T-helper 2 cell treated with Interferon-gamma antibody and Interleukin-4, amounts not matched to agents 100 ng/mL and 5 ng/mL, for 36 hours (primary cell): Measurements from ENCODE around the gene NATD1. TPM values are rescaled to one million over a fixed set of nuclear protein-coding genes. Genes with fewer than 3 reads are reported as not detected.
"Not testable (repeated sequence)": the region's sequence is repeated elsewhere in the genome, so short reads cannot be mapped to it uniquely, and the experiment has no call there.

Experiments
- intact Hi-C: fragments of 100-400 bp; cut with micrococcal nuclease; formaldehyde crosslinking; loops from one replicate; pipeline ENCODE4 v1.15.1; 2023
- total RNA-seq: library from RNA; stranded (reverse); gene quantifications from 2 replicates; pipeline ENCODE4 v1.2.3, GENCODE V29; 2022

Gene NATD1
- total RNA-seq, 1 donor from 2014 or later: 1.0 TPM

DNA sequence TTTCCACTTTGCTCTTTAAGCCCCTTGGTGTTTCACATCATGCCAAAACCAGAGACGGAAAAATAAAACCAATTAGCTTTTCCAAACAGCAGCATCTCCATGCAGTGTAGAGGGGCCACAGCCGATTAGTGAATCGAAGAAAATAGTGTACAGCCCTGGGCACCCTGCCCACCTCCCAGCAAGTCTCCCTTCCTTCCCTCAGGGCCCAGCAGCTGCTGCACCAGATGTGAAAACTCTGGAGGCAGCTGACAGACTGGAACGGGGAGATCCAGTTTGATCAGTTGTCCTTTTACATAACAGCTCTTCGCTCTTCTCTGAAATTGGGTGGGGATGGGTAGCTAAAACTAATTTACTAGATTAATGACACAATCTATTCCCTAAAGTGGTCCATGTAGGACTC lies 58.5 kb downstream of the NATD1 start:
- intact Hi-C loops: no loop called here

DNA sequence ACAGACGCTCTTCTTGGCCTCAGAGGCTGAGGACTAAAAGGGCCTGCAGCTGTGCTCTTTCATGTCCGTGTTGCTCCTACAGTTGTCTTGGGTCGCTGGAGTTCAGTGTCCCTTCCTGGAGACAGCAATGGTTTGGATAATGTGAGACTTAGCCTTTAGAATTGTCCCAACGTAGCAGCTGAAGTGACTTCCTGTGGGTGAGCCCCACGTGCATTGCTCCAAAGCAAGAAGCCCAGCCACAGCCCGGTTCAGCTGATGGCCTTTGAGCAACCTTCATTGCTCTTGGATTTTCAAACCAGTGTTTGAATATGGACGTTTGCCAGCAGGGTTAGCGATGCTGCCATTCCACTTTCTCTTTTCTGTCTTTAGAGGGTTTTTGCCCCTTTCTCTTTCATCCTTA lies 59.0 kb downstream of the NATD1 start:
- intact Hi-C loops: no loop called here

DNA sequence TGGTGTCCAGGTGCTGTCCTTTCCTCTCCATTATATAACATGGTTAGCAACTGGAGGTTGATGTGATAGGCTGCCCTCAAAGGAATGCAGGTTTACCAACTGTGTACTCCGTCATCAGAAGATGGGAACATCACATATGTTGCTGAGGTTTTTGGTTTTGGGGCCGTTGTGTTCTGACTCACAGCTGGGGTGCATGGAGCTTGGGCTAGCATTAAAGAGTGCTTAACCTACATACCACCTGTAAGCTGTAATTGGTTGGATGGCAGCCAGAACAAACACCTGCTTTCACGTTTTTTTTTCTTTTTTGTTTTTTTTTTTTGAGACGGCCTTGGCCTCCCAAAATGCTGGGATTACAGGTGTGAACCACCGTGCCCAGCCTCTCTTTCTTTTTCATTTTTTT lies 60.2 kb downstream of the NATD1 start:
- intact Hi-C loops: no loop called here

DNA sequence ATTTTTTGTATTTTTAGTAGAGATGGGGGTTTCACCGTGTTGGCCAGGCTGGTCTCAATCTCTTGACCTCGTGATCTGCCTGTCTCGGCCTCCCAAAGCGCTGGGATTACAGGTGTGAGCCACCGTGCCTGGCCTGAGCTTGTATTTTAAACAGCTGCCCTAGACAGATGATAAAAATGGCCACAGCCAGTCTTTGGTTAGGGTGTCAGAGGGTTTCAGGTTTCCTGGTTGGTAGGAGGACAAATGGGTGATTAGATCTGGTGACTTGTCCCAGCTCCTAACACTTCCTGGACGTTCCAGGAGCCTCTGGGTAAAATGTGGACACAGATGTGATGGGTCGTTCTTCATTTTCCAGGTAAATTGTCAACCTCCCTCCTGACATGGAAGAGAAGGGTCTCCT lies 60.8 kb downstream of the NATD1 start:
- intact Hi-C loops: not testable (repeated sequence)

DNA sequence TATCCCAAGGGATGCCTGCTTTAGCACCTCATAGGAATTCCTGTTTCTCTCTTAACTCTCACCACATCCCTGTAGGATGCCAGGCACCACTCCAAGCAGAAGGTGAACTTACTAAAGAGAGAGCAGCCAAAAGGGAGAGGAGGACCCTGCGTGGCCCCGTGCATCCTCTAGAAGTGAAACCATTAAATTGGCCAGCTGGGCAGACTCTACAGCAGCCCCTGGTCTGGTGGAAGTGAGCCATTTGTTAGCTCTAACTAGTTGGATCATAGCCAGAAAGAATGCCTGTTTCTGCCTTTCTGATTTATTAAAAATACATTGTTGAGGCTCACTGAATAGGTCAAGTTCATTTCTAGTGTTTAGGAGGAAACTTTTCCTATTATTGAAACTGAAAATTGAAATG lies 61.5 kb downstream of the NATD1 start:
- intact Hi-C loops: no loop called here

DNA sequence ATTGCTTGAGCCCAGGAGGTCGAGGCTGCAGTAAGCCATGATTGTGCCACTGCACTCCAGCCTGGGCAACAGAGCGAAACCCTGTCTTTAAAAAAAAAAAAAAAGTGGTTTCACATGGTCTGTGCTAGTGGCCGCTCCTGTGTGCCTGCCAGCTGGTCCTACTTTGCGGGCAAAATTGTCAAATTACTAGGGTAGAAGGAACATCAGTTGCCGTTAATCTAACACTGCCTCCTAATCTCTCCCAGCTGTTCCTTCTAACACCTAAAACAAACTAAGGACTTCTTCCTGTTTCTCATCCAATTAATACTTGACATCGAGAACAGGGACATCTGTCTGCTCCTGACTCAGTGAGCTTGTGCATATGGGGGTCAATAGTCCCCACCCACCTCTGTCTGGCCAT lies 63.1 kb downstream of the NATD1 start:
- intact Hi-C loops: no loop called here

DNA sequence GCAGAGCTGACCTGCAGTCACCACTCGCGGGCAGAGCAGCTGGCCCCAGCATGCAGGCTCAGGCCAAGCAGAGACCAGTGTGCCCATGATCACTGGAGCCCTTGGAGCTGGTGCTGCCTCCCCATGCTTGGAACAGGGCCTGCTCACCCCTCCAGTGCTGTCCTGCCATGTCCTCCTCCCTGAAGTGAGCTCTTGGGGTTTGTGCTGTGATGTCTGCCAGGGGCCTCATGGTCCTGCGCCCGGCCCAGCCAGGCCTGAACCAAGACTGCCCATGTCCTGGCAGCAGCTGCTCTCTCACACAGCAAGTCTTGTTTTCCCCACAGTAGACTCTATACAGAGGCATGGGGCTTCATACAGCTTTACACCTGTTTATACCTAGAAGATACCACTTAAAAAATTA lies 63.8 kb downstream of the NATD1 start:
- intact Hi-C loops: no loop called here

Other genes with a start within 250 kb of the NATD1 start
- 144 and 157 TPM in 2 replicates for gene USP22, start 210.4 kb downstream of the NATD1 start, total RNA-seq
- gene DHRS7B, start 126.4 kb downstream of the NATD1 start, total RNA-seq: 15.1 and 15.3 TPM in 2 replicates
- 20.3 and 23.5 TPM in 2 replicates for gene TMEM11, start 39.2 kb downstream of the NATD1 start, total RNA-seq
- 57.8 and 58.0 TPM in 2 replicates for gene MAP2K3, start 31.3 kb upstream of the NATD1 start, total RNA-seq
- gene KCNJ12, start 122.9 kb upstream of the NATD1 start, total RNA-seq: not detected in 2 replicates